A673 (cell line): ENCODE results near the gene TLE4.

Source experiments
- EZH2 ChIP-seq: fragments of 200-600 bp; sonication (generic); IDR thresholded peaks from 2 replicates; pipeline ENCODE4 v1.6.1; 2017; ENCODE audit warnings: borderline replicate concordance, low read depth, mild to moderate bottlenecking, mixed read lengths, antibody characterized with exemption, low read length; ENCODE audit not compliant: poor library complexity, severe bottlenecking
- TF ChIP-seq, protein P1 (sequence below): fragments of 300-800, 200-600 bp; sonication (generic); conservative IDR thresholded peaks from 2 replicates; pipeline ENCODE4 v1.5.1; 2017; ENCODE audit warnings: low read depth, mild to moderate bottlenecking, antibody characterized with exemption, low read length, moderate library complexity, mixed read lengths

DNA sequence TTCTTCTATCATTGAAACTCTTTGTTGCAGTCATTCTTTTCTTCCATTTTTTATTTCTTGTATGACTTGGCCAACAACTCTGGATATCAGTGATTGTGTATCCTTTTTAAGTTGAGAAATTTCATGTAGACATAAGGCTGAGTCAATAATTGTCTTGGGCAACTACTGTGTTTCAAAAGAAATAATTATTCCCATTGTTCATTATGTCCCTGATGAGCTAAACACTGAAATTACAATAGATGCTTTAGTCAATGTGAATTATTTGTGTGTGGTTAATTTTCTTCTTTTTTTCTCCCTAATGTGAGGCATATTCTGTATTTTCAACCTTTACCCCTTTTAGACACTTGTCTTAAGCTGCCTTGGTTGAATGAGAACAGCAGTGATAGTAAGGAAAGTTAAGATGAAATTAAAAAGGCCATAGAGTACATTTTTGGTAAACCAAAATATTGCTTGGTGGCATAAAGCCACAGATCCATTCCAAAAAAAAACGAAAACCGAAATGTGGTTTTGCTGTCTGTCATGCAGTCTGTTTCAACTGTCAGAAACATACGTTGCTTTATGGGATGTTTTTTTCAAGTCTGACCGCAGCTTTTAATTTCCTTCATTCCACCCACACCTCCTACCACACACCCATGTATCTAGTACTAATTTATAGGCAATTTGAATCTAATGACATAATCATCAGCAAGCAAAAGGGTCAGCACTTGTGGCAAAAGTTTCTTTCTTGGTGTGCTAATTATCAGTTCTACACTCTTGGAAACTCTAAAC lies 21.1 kb downstream of the TLE4 start:
- TF ChIP-seq, protein P1, sequence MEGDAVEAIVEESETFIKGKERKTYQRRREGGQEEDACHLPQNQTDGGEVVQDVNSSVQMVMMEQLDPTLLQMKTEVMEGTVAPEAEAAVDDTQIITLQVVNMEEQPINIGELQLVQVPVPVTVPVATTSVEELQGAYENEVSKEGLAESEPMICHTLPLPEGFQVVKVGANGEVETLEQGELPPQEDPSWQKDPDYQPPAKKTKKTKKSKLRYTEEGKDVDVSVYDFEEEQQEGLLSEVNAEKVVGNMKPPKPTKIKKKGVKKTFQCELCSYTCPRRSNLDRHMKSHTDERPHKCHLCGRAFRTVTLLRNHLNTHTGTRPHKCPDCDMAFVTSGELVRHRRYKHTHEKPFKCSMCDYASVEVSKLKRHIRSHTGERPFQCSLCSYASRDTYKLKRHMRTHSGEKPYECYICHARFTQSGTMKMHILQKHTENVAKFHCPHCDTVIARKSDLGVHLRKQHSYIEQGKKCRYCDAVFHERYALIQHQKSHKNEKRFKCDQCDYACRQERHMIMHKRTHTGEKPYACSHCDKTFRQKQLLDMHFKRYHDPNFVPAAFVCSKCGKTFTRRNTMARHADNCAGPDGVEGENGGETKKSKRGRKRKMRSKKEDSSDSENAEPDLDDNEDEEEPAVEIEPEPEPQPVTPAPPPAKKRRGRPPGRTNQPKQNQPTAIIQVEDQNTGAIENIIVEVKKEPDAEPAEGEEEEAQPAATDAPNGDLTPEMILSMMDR, result no peak
- no peak for TF ChIP-seq EZH2
